Fibroblast of upper back skin (primary cell): ENCODE measurements around the gene CHKA.

ENCODE experiments used
- DNase-seq: peaks from one replicate; pipeline ENCODE4 v3.0.0-alpha.2; 2013

CHKA gene

GRCh38 chr11:68142441-68143309 is 21.5 kb upstream of the CHKA start:
- no peak for DNase-seq

- no peak for DNase-seq
These were observed 20.8 kb upstream of the CHKA start for GRCh38 chr11:68142028-68142412.

GRCh38 chr11:68141246-68142027 is 20.2 kb upstream of the CHKA start:
- no peak for DNase-seq

GRCh38 chr11:68140496-68141245 is 19.5 kb upstream of the CHKA start:
- no peak for DNase-seq

- DNase-seq = no peak
These were observed 17.0 kb upstream of the CHKA start for GRCh38 chr11:68138237-68138636.

- DNase-seq = no peak
These were observed 16.6 kb upstream of the CHKA start for GRCh38 chr11:68137833-68138232.

- DNase-seq = no peak
These were observed 15.7 kb upstream of the CHKA start for GRCh38 chr11:68136866-68137265.

- no peak for DNase-seq
These were observed 14.0 kb upstream of the CHKA start for GRCh38 chr11:68135161-68135560.

- DNase-seq = no peak
These were observed 12.6 kb upstream of the CHKA start for GRCh38 chr11:68133761-68134160.

- no peak for DNase-seq
These were observed 8.9 kb upstream of the CHKA start for GRCh38 chr11:68130121-68130520.

- DNase-seq = peak; percentile 82
These were observed 7.6 kb upstream of the CHKA start for GRCh38 chr11:68128682-68129327.

- peak; percentile 88 for DNase-seq
These were observed 6.8 kb upstream of the CHKA start for GRCh38 chr11:68127714-68128681.

GRCh38 chr11:68125164-68125563 is 4.0 kb upstream of the CHKA start:
- no peak for DNase-seq

- DNase-seq = no peak
These were observed 1.9 kb upstream of the CHKA start for GRCh38 chr11:68122936-68123539.

- no peak for DNase-seq
These were observed 718 bp downstream of the CHKA start for GRCh38 chr11:68120273-68121066.

- DNase-seq = no peak
These were observed 2.3 kb downstream of the CHKA start for GRCh38 chr11:68118706-68119448.

- peak; percentile 45 for DNase-seq
These were observed 3.2 kb downstream of the CHKA start for GRCh38 chr11:68117853-68118470.

GRCh38 chr11:68116974-68117373 is 4.2 kb downstream of the CHKA start:
- DNase-seq = no peak

GRCh38 chr11:68116126-68116525 is 5.1 kb downstream of the CHKA start:
- no peak for DNase-seq
